Activated CD8-positive, alpha-beta T cell treated with anti-CD3 and anti-CD28 coated beads for 36 hours (primary cell): ENCODE measurements around the gene TNS4. TPM values are rescaled to one million over a fixed set of nuclear protein-coding genes. Genes with fewer than 3 reads are reported as not detected.

Experiments used
- ATAC-seq: fragments of 200-7000 bp; cut with Tn5 transposase; one replicate; pipeline ENCODE4 v1.10.0; 2021; ENCODE audit warnings: mild to moderate bottlenecking, moderate library complexity
- CTCF ChIA-PET: fragments of 350-600 bp; sonication (Branson Sonifier 250); formaldehyde crosslinking; loops from one replicate; lab custom pipeline; 2021; ENCODE audit warnings: antibody characterized with exemption; lab: Charles Lee
- POLR2A ChIA-PET: fragments of 350-600 bp; sonication (Branson Sonifier 250); formaldehyde crosslinking; loops from one replicate; lab custom pipeline; 2021; ENCODE audit warnings: antibody characterized with exemption; lab: Charles Lee
- DNase-seq: peaks from one replicate; pipeline ENCODE4 v3.0.0-alpha.2; 2020
- H3K27ac Mint-ChIP-seq: one replicate; pipeline ENCODE4 v1.8.0; 2021; ENCODE audit warnings: mild to moderate bottlenecking, mixed read lengths
- H3K27me3 Mint-ChIP-seq: one replicate; pipeline ENCODE4 v1.8.0; 2021; ENCODE audit warnings: mixed read lengths
- H3K36me3 Mint-ChIP-seq: one replicate; pipeline ENCODE4 v1.8.0; 2021; ENCODE audit warnings: low read depth, mixed read lengths
- H3K4me1 Mint-ChIP-seq: one replicate; pipeline ENCODE4 v1.8.0; 2021; ENCODE audit warnings: low read depth, mixed read lengths
- H3K4me3 Mint-ChIP-seq: one replicate; pipeline ENCODE4 v1.8.0; 2021; ENCODE audit warnings: mild to moderate bottlenecking, moderate library complexity, mixed read lengths
- H3K9me3 Mint-ChIP-seq: one replicate; pipeline ENCODE4 v1.8.0; 2021; ENCODE audit warnings: mixed read lengths
- CTCF ChIP-seq: fragments of 200-600 bp; IDR thresholded peaks from one replicate; pipeline ENCODE4 v1.8.0; 2022; ENCODE audit warnings: antibody characterized with exemption, mild to moderate bottlenecking
- intact Hi-C: fragments of 100-400 bp; cut with micrococcal nuclease; formaldehyde crosslinking; loops from one replicate; pipeline ENCODE4 v1.10.0; 2022
- total RNA-seq, 2 experiments: library from RNA; stranded (reverse); gene quantifications; one replicate each; pipeline ENCODE4 v1.2.3, GENCODE V29; 2021

TNS4 gene
- total RNA-seq, 2 experiments from 2014 or later: 5.8 to 6.3 TPM

- CTCF ChIA-PET: interaction anchor here (0.6 to 15.3 kb wide), 18 partner anchors 9 to 223 kb away, joined by 3 to 234 read pairs (median 4); partner anchors contain the start of genes GJD3 and IGFBP4
- peaks cover 87% of the 10 kb centered on the region for H3K4me1 Mint-ChIP-seq
- H3K27ac Mint-ChIP-seq: peak overlapping the region; percentile 93
- intact Hi-C loops: loop anchor here (2.0 kb wide), 1 partner anchor 21 kb away; no protein-coding TSS in a partner anchor
- peaks cover 4% of the 10 kb centered on the region for H3K36me3 Mint-ChIP-seq
- POLR2A ChIA-PET: interaction anchor here (0.8 to 19.7 kb wide), 12 partner anchors 7 to 122 kb away, joined by 3 to 548 read pairs (median 6); partner anchors contain the start of genes CCR7 and TOP2A
- H3K4me3 Mint-ChIP-seq: peak overlapping the region; percentile 71
- no peaks in the 10 kb centered on the region for H3K9me3 Mint-ChIP-seq
- H3K27me3 Mint-ChIP-seq: no peaks in the 10 kb centered on the region
- no peak for ATAC-seq
- DNase-seq: no peak
- no peak for TF ChIP-seq CTCF
These were observed 38.4 kb upstream of the TNS4 start for GRCh38 chr17:40539711-40540411.

GRCh38 chr17:40538936-40539705 is 37.7 kb upstream of the TNS4 start:
- intact Hi-C loops: no loop called here
- Mint-ChIP-seq H3K27ac (peak overlapping the region; percentile 58), H3K4me1 (peaks cover 92% of the 10 kb centered on the region), H3K9me3 (no peaks in the 10 kb centered on the region), H3K36me3 (peaks cover 4% of the 10 kb centered on the region), H3K27me3 (no peaks in the 10 kb centered on the region), H3K4me3 (no peak overlapping the region)
- DNase-seq (no peak), ATAC-seq (no peak)
- ChIA-PET CTCF (interaction anchor here (0.6 to 15.3 kb wide), 13 partner anchors 8 to 222 kb away, joined by 3 to 234 read pairs (median 7); partner anchors contain the start of genes GJD3 and IGFBP4), POLR2A (interaction anchor here (0.9 to 19.7 kb wide), 8 partner anchors 9 to 121 kb away, joined by 3 to 548 read pairs (median 10); partner anchors contain the start of genes CCR7 and TOP2A)
- TF ChIP-seq CTCF: no peak

- peaks cover 93% of the 10 kb centered on the region for H3K4me1 Mint-ChIP-seq
- peak overlapping the region; percentile 39 for H3K27ac Mint-ChIP-seq
- CTCF ChIA-PET: interaction anchor here (0.6 to 15.3 kb wide), 7 partner anchors 16 to 221 kb away, joined by 3 to 234 read pairs (median 25); partner anchors contain the start of genes GJD3 and IGFBP4
- ATAC-seq (no peak), DNase-seq (no peak)
- H3K36me3 Mint-ChIP-seq: peaks cover 3% of the 10 kb centered on the region
- H3K27me3 Mint-ChIP-seq: no peaks in the 10 kb centered on the region
- no peak for TF ChIP-seq CTCF
- intact Hi-C loops: no loop called here
- H3K9me3 Mint-ChIP-seq: no peaks in the 10 kb centered on the region
- POLR2A ChIA-PET: interaction anchor here (0.7 to 19.7 kb wide), 3 partner anchors 18 to 121 kb away, joined by 4 to 548 read pairs (median 4); partner anchors contain the start of genes CCR7 and TOP2A
- H3K4me3 Mint-ChIP-seq: no peak overlapping the region
These were observed 36.9 kb upstream of the TNS4 start for GRCh38 chr17:40538019-40538935.

- ATAC-seq (no peak), DNase-seq (peak; percentile 17)
- H3K36me3 Mint-ChIP-seq: peaks cover 3% of the 10 kb centered on the region
- peak overlapping the region; percentile 50 for H3K27ac Mint-ChIP-seq
- no peaks in the 10 kb centered on the region for H3K27me3 Mint-ChIP-seq
- ChIA-PET POLR2A (interaction anchor here (0.8 to 19.7 kb wide), 5 partner anchors 20 to 119 kb away, joined by 3 to 548 read pairs (median 4); partner anchors contain the start of genes CCR7, TNS4 and TOP2A), CTCF (interaction anchor here (0.9 to 15.3 kb wide), 10 partner anchors 11 to 1126 kb away, joined by 3 to 234 read pairs (median 8); partner anchors contain the start of genes GJD3, IGFBP4 and TOP2A)
- no peak overlapping the region for H3K4me3 Mint-ChIP-seq
- H3K4me1 Mint-ChIP-seq: peaks cover 93% of the 10 kb centered on the region
- no peaks in the 10 kb centered on the region for H3K9me3 Mint-ChIP-seq
- intact Hi-C loops: no loop called here
- no peak for TF ChIP-seq CTCF
These were observed 35.1 kb upstream of the TNS4 start for GRCh38 chr17:40536295-40537171.
